ENCODE data around the gene LPIN2.

LPIN2 gene

DNA sequence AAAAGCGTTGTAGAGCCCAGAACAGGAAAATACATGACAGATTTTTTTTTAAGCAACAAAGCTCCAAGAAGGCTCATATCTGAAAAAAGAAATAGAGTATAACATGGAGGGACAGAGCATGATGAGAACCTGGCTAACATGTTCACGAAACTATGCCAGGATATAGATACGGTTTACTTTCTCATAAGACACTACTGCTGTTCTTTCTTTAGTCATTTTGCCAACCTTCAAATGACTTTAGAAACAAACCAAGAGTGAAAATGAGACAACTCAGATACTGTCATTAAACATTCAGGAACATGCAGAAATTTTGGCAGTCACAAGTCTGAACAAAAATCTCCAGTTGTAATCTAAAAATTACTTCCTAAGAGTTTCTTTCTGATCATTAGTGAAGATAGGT is 14.3 kb downstream of the LPIN2 start:
- DNase-seq, result no peak

- no peak for DNase-seq
These were observed 14.9 kb downstream of the LPIN2 start for GRCh38 chr18:2997846-2998564.

GRCh38 chr18:2997429-2997828 is 15.5 kb downstream of the LPIN2 start:
- DNase-seq, result peak; percentile 38

DNA sequence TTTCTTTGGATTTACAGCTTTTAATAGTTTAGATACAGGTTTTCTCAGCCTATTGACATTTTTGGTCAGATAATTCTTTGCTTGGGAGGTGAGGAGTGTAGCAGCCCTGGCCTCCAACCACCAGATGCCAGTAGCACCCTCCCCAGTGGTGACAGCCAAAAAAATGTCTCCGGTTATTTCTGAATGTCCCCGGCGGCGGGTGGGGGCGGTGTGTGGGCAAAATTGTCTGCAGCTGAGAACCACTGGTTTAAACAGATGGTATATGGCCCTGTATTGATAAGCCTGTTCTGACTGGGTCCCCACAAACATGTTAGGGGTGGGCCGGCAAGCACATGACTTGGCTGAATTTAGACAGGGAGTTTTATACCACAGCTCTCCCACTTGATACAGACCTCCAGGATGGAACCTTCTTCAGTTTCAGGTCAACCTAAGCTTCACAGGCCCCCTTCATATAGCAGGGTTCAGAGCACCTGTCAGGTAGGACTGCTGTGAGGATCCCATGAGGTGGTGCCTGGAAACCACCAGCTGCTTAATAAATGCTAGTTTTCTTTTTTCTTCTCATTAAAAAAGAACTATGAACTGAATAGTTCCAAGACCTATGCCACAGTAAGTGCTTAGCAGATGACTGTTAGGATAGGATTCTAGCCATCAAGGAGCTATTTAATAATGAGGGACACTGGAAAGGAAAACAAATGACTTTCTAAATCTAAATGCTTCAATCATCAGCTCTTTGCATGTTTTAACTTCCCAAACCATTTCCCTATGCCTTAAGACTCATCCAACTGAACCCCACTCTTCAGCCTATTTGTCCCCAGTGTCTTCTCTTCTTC is 18.1 kb downstream of the LPIN2 start:
- DNase-seq, result peak; percentile 39

DNA sequence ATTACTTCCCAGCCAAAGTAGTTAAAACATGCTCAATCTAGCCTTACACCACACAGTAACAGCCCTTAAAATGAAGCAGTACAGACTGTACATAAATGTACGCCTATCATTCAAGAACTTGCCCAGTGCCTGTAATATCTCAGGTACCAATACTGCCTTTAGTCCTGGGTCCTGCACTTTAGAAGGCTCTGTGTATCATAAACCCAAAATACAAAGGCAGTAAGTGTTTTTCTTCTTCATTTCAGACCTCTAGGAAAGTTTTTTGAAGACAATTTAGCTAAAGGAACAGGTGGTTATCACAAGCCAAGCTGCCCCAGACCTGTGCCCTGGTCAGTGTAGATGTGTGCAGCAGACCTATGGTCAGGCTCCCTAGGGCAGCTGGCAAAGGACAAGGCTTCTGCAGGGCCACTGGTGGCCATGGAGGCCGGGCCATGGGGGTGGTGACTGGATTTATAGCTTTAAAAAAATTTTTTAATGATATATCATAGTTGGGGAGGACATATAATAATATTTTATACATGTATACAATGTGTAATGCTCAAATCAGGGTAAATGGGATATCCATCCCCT is 18.8 kb downstream of the LPIN2 start:
- no peak for DNase-seq

DNA sequence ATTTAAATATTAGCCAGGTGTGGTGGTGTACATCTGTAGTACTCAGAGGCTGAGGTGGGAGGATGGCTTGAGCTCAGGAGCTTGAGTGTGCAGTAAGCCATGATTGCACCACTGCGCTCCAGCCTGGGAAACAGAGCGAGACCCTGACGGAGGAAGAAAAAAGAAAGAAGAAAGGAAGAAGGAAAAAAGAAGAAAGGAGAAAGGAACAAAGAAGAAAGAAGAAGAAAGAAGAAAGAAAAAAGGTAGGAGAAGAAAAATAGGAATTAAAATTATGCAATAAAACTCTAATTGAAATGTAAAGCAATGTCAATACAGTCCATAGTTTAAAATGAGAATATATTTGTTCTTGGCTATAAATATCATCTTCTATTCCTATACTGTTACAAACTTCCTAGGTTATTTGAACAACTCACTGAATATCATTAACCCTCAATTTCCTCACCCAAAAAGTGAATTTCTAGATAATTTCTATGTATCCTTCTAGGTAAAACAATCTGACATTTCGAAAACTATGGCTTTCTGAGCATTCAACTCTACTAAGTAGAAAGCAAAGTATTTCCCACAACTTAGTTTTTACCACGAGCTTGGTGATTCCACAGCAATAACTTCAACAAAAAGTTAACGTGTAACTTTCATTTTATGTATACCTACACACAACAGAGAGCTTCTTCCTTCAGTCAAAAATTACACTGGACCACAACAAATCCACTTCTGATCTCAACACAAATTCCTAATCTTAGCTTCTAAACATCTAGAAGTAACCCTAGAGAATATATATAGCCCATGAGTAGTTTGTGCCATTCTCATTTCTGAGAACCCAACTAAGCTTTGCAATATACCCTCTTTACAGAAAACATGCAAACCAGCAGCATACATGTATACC is 19.7 kb downstream of the LPIN2 start:
- no peak for DNase-seq

DNA sequence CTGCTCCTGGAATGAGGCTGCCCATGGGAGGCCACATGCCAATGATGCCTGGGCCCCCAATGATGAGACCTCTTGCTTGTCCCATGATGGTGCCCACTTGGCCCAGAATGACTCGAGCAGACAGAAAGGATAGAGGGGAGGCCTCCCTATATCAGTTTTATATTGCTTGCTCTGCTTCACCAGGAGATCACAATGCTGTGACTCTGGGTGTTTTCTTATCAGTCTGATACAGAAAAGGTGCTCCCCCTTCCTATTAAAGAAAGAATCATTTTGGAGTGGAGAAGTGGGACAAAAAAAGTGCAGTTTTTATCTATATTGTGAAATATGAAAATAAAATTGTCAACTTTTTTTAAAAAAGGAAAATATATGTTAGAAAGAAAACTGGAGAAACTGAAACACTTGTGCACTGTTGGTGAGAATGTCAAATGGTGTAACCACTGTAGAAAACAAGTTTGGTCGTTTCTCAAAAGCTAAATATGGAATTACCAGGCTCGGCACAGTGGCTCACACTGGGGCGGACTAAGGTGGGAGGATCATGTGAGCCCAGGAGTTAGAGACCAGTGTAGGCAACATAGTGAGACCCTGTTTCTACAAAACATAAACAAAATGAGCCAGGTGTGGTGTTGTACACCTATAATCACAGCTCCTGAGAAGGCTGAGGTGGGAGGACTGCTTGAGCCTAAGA is 21.8 kb downstream of the LPIN2 start:
- DNase-seq, result no peak

- DNase-seq, result no peak
These were observed 24.8 kb downstream of the LPIN2 start for GRCh38 chr18:2987876-2988790.

- no peak for DNase-seq
These were observed 26.6 kb downstream of the LPIN2 start for GRCh38 chr18:2986150-2986865.

- DNase-seq, result peak; percentile 57
These were observed 27.3 kb downstream of the LPIN2 start for GRCh38 chr18:2985628-2986027.

GRCh38 chr18:2984703-2985261 is 28.2 kb downstream of the LPIN2 start:
- peak; percentile 77 for DNase-seq

- no peak for DNase-seq
These were observed 28.9 kb downstream of the LPIN2 start for GRCh38 chr18:2984091-2984490.

GRCh38 chr18:2983296-2983695 is 29.6 kb downstream of the LPIN2 start:
- no peak for DNase-seq

GRCh38 chr18:2982452-2983269 is 30.3 kb downstream of the LPIN2 start:
- DNase-seq, result peak; percentile 60

GRCh38 chr18:2982022-2982421 is 30.9 kb downstream of the LPIN2 start:
- DNase-seq, result no peak

GRCh38 chr18:2981212-2981728 is 31.7 kb downstream of the LPIN2 start:
- DNase-seq, result peak; percentile 81

- DNase-seq, result peak; percentile 86
These were observed 32.8 kb downstream of the LPIN2 start for GRCh38 chr18:2979871-2980790.

- no peak for DNase-seq
These were observed 33.8 kb downstream of the LPIN2 start for GRCh38 chr18:2979129-2979528.
